GM23338 (cell line): ENCODE data around the gene REPIN1. TPM values are rescaled to one million over a fixed set of nuclear protein-coding genes. Genes with fewer than 3 reads are reported as not detected.

Source experiments
- ATAC-seq: fragments of 200-7000 bp; cut with Tn5 transposase; 3 replicates; pipeline ENCODE4 v1.9.1; 2020
- DNase-seq: peaks from one replicate; pipeline ENCODE4 v3.0.0-alpha.2; 2015; ENCODE audit warnings: low spot score
- H2AFZ ChIP-seq: fragments of 200-600 bp; sonication (generic); 2 replicates; pipeline ENCODE4 v1.8.0; 2016; ENCODE audit warnings: antibody characterized with exemption, mild to moderate bottlenecking, moderate library complexity
- H3F3A ChIP-seq: fragments of 200-600 bp; sonication (generic); replicated peaks from 2 replicates; pipeline ENCODE4 v1.8.0; 2017; ENCODE audit warnings: antibody characterized with exemption, mixed run types, low read depth
- H3K27ac ChIP-seq: fragments of 200-600 bp; sonication (generic); 2 replicates; pipeline ENCODE4 v1.6.1; 2016; ENCODE audit warnings: low read depth
- H3K27me3 ChIP-seq: fragments of 200-600 bp; sonication (generic); 2 replicates; pipeline ENCODE4 v1.8.0; 2016; ENCODE audit warnings: mild to moderate bottlenecking, mixed run types, moderate library complexity; ENCODE audit not compliant: insufficient read depth
- H3K36me3 ChIP-seq: fragments of 200-600 bp; sonication (generic); 2 replicates; pipeline ENCODE4 v1.8.0; 2016; ENCODE audit warnings: mild to moderate bottlenecking; ENCODE audit not compliant: insufficient read depth
- H3K4me1 ChIP-seq: fragments of 200-600 bp; sonication (generic); 2 replicates; pipeline ENCODE4 v1.8.0; 2016; ENCODE audit warnings: mild to moderate bottlenecking, moderate library complexity; ENCODE audit not compliant: insufficient read depth
- H3K4me2 ChIP-seq: fragments of 200-600 bp; sonication (generic); 2 replicates; pipeline ENCODE4 v1.7.1; 2017; ENCODE audit warnings: mixed run types
- H3K4me3 ChIP-seq: fragments of 200-600 bp; sonication (generic); 2 replicates; pipeline ENCODE4 v1.6.1; 2016; ENCODE audit warnings: mixed run types
- H3K79me2 ChIP-seq: fragments of 200-600 bp; sonication (generic); replicated peaks from 2 replicates; pipeline ENCODE4 v1.8.0; 2017; ENCODE audit warnings: mild to moderate bottlenecking; ENCODE audit not compliant: insufficient read depth
- H3K9me2 ChIP-seq: fragments of 200-600 bp; sonication (generic); 2 replicates; pipeline ENCODE4 v1.8.0; 2017; ENCODE audit not compliant: insufficient read depth
- H4K20me1 ChIP-seq: fragments of 200-600 bp; sonication (generic); replicated peaks from 2 replicates; pipeline ENCODE4 v1.8.0; 2017; ENCODE audit warnings: mild to moderate bottlenecking; ENCODE audit not compliant: insufficient read depth
- H3K27ac Mint-ChIP-seq: 2 replicates; pipeline ENCODE4 v1.8.0; 2020; ENCODE audit warnings: inconsistent platforms, mild to moderate bottlenecking, moderate library complexity, mixed read lengths
- H3K27me3 Mint-ChIP-seq: 3 replicates; pipeline ENCODE4 v1.8.0; 2022; ENCODE audit warnings: low read depth, mild to moderate bottlenecking, moderate library complexity, mixed read lengths, inconsistent platforms; ENCODE audit not compliant: insufficient read depth, poor library complexity
- H3K36me3 Mint-ChIP-seq: 3 replicates; pipeline ENCODE4 v1.8.0; 2021; ENCODE audit warnings: low read depth, mild to moderate bottlenecking, inconsistent platforms, moderate library complexity, mixed read lengths
- H3K4me1 Mint-ChIP-seq: 3 replicates; pipeline ENCODE4 v1.8.0; 2020; ENCODE audit warnings: mild to moderate bottlenecking, inconsistent platforms, mixed read lengths
- H3K4me3 Mint-ChIP-seq: 3 replicates; pipeline ENCODE4 v1.8.0; 2021; ENCODE audit warnings: moderate library complexity, mild to moderate bottlenecking, inconsistent platforms, mixed read lengths
- H3K9me3 Mint-ChIP-seq: 3 replicates; pipeline ENCODE4 v1.8.0; 2020; ENCODE audit warnings: moderate library complexity, mild to moderate bottlenecking, inconsistent platforms, mixed read lengths
- CREB1 ChIP-seq: fragments of 250-450 bp; sonication (Bioruptor Pico); IDR thresholded peaks from 2 replicates; pipeline ENCODE4 v1.5.0; 2020; ENCODE audit warnings: low read depth, mild to moderate bottlenecking, moderate library complexity
- EZH2 ChIP-seq: fragments of 200-600 bp; sonication (generic); IDR thresholded peaks from one replicate; pipeline ENCODE4 v1.8.0; 2017; ENCODE audit warnings: antibody characterized with exemption, mild to moderate bottlenecking, low read depth; ENCODE audit not compliant: unreplicated experiment
- EZH2phosphoT487 ChIP-seq: fragments of 200-600 bp; sonication (generic); IDR thresholded peaks from one replicate; pipeline ENCODE4 v1.8.1; 2018; ENCODE audit warnings: antibody characterized with exemption; ENCODE audit not compliant: unreplicated experiment
- NANOG ChIP-seq: IDR thresholded peaks from 2 replicates; pipeline ENCODE4 v1.6.1; 2016; ENCODE audit warnings: antibody characterized with exemption, borderline replicate concordance
- STAT1 ChIP-seq: IDR thresholded peaks from one replicate; pipeline ENCODE4 v1.6.1; 2016; ENCODE audit warnings: antibody characterized with exemption; ENCODE audit not compliant: unreplicated experiment
- ZNF114 ChIP-seq: fragments of 250-450 bp; sonication (Bioruptor Pico); IDR thresholded peaks from 2 replicates; pipeline ENCODE4 v1.5.0; 2020; ENCODE audit warnings: mild to moderate bottlenecking, moderate library complexity
- polyA plus RNA-seq: library from polyadenylated mRNA; unstranded; fragments of >200 nt; fragmentation: Nextera tagmentation; extraction: Ambion mirVana; gene quantifications from 2 replicates; pipeline ENCODE4 v1.2.1, GENCODE V29; 2016
- total RNA-seq: library from RNA; depleted of rRNA; stranded (reverse); fragments of >200 nt; shearing (Covaris generic); gene quantifications from 2 replicates; pipeline ENCODE4 v1.2.3, GENCODE V29; 2014
- TF ChIP-seq, protein P1 (sequence below): fragments of 250-450 bp; sonication (Bioruptor Pico); IDR thresholded peaks from 2 replicates; pipeline ENCODE4 v1.5.0; 2020; ENCODE audit warnings: mild to moderate bottlenecking, moderate library complexity
- TF ChIP-seq, protein P2 (sequence below), 2 experiments: fragments of 200-600 bp in 1 of 2; sonication (generic) in 1 of 2; conservative IDR thresholded peaks; 2 replicates each; pipeline versions ENCODE4 v1.5.1 to v1.6.1; 2016 to 2017; ENCODE audit warnings: antibody characterized with exemption in 2 of 2, low read depth in 2 of 2, mild to moderate bottlenecking in 2 of 2, moderate library complexity in 1 of 2
- TF ChIP-seq, protein P3 (sequence below): IDR thresholded peaks from one replicate; pipeline ENCODE4 v1.6.1; 2018; ENCODE audit warnings: antibody characterized with exemption; ENCODE audit not compliant: unreplicated experiment
- TF ChIP-seq, protein P4 (sequence below): IDR thresholded peaks from 2 replicates; pipeline ENCODE4 v1.6.1; 2016; ENCODE audit warnings: antibody characterized with exemption

Gene REPIN1
- total and polyA plus RNA-seq, 2 experiments from 2014 or later, result 29.8 to 156 TPM

DNA sequence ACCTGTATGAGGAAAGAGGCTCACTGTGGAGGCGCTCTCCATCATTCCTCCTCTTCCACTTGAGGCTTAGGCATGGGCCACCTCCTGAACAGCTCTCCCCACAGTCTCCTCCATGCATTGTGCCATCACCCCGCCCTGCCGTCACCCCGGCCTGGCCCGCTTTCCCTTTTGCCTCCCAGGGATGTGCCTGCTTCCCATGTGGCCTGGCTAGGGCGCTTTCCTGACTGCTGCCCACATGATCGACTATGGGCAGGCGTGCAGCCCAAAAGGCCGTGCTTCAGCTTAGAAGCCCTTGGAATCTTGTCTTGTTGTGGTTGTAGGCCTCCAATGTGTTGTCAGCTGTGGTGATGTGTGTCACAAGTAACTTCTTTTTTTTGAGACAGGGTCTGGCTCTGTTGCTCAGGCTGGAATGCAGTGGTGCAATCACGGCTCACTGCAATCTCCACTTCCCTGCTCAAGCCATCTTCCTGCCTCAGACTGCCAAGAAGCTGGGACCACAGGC, 43.5 kb upstream of the REPIN1 start (continued):
- TF ChIP-seq, protein P1, sequence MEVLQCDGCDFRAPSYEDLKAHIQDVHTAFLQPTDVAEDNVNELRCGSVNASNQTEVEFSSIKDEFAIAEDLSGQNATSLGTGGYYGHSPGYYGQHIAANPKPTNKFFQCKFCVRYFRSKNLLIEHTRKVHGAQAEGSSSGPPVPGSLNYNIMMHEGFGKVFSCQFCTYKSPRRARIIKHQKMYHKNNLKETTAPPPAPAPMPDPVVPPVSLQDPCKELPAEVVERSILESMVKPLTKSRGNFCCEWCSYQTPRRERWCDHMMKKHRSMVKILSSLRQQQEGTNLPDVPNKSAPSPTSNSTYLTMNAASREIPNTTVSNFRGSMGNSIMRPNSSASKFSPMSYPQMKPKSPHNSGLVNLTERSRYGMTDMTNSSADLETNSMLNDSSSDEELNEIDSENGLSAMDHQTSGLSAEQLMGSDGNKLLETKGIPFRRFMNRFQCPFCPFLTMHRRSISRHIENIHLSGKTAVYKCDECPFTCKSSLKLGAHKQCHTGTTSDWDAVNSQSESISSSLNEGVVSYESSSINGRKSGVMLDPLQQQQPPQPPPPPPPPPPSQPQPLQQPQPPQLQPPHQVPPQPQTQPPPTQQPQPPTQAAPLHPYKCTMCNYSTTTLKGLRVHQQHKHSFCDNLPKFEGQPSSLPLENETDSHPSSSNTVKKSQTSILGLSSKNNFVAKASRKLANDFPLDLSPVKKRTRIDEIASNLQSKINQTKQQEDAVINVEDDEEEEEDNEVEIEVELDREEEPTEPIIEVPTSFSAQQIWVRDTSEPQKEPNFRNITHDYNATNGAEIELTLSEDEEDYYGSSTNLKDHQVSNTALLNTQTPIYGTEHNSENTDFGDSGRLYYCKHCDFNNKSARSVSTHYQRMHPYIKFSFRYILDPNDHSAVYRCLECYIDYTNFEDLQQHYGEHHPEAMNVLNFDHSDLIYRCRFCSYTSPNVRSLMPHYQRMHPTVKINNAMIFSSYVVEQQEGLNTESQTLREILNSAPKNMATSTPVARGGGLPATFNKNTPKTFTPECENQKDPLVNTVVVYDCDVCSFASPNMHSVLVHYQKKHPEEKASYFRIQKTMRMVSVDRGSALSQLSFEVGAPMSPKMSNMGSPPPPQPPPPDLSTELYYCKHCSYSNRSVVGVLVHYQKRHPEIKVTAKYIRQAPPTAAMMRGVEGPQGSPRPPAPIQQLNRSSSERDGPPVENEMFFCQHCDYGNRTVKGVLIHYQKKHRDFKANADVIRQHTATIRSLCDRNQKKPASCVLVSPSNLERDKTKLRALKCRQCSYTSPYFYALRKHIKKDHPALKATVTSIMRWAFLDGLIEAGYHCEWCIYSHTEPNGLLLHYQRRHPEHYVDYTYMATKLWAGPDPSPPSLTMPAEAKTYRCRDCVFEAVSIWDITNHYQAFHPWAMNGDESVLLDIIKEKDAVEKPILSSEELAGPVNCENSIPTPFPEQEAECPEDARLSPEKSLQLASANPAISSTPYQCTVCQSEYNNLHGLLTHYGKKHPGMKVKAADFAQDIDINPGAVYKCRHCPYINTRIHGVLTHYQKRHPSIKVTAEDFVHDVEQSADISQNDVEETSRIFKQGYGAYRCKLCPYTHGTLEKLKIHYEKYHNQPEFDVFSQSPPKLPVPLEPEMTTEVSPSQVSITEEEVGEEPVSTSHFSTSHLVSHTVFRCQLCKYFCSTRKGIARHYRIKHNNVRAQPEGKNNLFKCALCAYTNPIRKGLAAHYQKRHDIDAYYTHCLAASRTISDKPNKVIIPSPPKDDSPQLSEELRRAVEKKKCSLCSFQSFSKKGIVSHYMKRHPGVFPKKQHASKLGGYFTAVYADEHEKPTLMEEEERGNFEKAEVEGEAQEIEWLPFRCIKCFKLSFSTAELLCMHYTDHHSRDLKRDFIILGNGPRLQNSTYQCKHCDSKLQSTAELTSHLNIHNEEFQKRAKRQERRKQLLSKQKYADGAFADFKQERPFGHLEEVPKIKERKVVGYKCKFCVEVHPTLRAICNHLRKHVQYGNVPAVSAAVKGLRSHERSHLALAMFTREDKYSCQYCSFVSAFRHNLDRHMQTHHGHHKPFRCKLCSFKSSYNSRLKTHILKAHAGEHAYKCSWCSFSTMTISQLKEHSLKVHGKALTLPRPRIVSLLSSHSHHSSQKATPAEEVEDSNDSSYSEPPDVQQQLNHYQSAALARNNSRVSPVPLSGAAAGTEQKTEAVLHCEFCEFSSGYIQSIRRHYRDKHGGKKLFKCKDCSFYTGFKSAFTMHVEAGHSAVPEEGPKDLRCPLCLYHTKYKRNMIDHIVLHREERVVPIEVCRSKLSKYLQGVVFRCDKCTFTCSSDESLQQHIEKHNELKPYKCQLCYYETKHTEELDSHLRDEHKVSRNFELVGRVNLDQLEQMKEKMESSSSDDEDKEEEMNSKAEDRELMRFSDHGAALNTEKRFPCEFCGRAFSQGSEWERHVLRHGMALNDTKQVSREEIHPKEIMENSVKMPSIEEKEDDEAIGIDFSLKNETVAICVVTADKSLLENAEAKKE (CRISPR knock-in tag), result no peak
- no peak for TF ChIP-seq EZH2
- no peak for TF ChIP-seq NANOG
- no peak for TF ChIP-seq CREB1 (CRISPR knock-in tag)
- TF ChIP-seq, protein P2, sequence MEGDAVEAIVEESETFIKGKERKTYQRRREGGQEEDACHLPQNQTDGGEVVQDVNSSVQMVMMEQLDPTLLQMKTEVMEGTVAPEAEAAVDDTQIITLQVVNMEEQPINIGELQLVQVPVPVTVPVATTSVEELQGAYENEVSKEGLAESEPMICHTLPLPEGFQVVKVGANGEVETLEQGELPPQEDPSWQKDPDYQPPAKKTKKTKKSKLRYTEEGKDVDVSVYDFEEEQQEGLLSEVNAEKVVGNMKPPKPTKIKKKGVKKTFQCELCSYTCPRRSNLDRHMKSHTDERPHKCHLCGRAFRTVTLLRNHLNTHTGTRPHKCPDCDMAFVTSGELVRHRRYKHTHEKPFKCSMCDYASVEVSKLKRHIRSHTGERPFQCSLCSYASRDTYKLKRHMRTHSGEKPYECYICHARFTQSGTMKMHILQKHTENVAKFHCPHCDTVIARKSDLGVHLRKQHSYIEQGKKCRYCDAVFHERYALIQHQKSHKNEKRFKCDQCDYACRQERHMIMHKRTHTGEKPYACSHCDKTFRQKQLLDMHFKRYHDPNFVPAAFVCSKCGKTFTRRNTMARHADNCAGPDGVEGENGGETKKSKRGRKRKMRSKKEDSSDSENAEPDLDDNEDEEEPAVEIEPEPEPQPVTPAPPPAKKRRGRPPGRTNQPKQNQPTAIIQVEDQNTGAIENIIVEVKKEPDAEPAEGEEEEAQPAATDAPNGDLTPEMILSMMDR (conservative IDR thresholded peaks at IDR 0.05; ENCODE audit: low read depth in 2 of 2), result no peak
- no peak for TF ChIP-seq EZH2phosphoT487

DNA sequence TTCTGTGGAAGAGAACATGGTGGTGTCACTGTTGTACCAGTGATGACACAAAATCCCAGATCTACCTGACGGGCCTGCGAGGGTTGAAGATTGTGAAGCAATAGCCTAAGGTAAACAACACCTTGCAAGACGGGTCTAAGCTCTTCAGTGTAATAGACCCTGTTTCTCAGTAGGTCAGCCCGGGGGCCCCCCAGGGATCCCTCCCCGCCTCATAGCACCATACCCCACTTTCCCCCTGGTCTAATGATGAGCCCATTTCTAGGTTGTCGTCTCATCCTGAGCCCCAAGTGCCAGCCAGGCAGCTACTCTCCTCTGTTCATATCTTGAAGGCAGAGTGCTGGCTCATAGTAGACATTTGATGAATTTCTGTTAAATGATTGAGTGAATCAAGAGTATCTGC, 42.7 kb upstream of the REPIN1 start:
- peaks cover 45% of the 10 kb centered on the region for H3K79me2 ChIP-seq
- Mint-ChIP-seq H3K4me3 (no peak overlapping the region), H3K27me3 (peaks cover 20% of the 10 kb centered on the region), H3K9me3 (no peaks in the 10 kb centered on the region), H3K4me1 (peaks cover 45% of the 10 kb centered on the region), H3K36me3 (peaks cover 27% of the 10 kb centered on the region), H3K27ac (no peak overlapping the region)
- no peak overlapping the region for H3K4me2 ChIP-seq
- H3K27me3 ChIP-seq, result 0 out of 2 replicates have a peak, but pooled peaks cover 2% of the 10 kb centered on the region
- peaks cover 26% of the 10 kb centered on the region; the same call in 1 of the 2 replicates for H3K36me3 ChIP-seq
- H3K4me1 ChIP-seq, result peaks cover 52% of the 10 kb centered on the region
- peaks cover 8% of the 10 kb centered on the region; the same call in 1 of the 2 replicates for H3K9me2 ChIP-seq
- peaks cover 20% of the 10 kb centered on the region for H3F3A ChIP-seq
- H2AFZ ChIP-seq, result no peak overlapping the region
- no peaks in the 10 kb centered on the region for H4K20me1 ChIP-seq
- ATAC-seq (no peak), DNase-seq (no peak)
- no peak overlapping the region for H3K4me3 ChIP-seq
- no peak overlapping the region for H3K27ac ChIP-seq
- TF ChIP-seq CREB1 (CRISPR knock-in tag) (no peak), STAT1 (no peak), ZNF114 (CRISPR knock-in tag) (no peak)
- TF ChIP-seq, protein P3, sequence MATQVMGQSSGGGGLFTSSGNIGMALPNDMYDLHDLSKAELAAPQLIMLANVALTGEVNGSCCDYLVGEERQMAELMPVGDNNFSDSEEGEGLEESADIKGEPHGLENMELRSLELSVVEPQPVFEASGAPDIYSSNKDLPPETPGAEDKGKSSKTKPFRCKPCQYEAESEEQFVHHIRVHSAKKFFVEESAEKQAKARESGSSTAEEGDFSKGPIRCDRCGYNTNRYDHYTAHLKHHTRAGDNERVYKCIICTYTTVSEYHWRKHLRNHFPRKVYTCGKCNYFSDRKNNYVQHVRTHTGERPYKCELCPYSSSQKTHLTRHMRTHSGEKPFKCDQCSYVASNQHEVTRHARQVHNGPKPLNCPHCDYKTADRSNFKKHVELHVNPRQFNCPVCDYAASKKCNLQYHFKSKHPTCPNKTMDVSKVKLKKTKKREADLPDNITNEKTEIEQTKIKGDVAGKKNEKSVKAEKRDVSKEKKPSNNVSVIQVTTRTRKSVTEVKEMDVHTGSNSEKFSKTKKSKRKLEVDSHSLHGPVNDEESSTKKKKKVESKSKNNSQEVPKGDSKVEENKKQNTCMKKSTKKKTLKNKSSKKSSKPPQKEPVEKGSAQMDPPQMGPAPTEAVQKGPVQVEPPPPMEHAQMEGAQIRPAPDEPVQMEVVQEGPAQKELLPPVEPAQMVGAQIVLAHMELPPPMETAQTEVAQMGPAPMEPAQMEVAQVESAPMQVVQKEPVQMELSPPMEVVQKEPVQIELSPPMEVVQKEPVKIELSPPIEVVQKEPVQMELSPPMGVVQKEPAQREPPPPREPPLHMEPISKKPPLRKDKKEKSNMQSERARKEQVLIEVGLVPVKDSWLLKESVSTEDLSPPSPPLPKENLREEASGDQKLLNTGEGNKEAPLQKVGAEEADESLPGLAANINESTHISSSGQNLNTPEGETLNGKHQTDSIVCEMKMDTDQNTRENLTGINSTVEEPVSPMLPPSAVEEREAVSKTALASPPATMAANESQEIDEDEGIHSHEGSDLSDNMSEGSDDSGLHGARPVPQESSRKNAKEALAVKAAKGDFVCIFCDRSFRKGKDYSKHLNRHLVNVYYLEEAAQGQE, result no peak
- TF ChIP-seq, protein P4, sequence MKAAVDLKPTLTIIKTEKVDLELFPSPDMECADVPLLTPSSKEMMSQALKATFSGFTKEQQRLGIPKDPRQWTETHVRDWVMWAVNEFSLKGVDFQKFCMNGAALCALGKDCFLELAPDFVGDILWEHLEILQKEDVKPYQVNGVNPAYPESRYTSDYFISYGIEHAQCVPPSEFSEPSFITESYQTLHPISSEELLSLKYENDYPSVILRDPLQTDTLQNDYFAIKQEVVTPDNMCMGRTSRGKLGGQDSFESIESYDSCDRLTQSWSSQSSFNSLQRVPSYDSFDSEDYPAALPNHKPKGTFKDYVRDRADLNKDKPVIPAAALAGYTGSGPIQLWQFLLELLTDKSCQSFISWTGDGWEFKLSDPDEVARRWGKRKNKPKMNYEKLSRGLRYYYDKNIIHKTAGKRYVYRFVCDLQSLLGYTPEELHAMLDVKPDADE, result no peak
